GM19328 (cell line): ENCODE results near the gene CNTFR.

Experiments used
- ATAC-seq: cut with Tn5 transposase; IDR thresholded peaks from one replicate; pipeline ENCODE4 v1.9.1; 2021; ENCODE audit warnings: mild to moderate bottlenecking, moderate library complexity; ENCODE audit not compliant: unreplicated experiment

CNTFR gene

GRCh38 chr9:34556949-34557348 is 32.6 kb downstream of the CNTFR start:
- ATAC-seq, result no peak

GRCh38 chr9:34555936-34556525 is 33.5 kb downstream of the CNTFR start:
- no peak for ATAC-seq

DNA sequence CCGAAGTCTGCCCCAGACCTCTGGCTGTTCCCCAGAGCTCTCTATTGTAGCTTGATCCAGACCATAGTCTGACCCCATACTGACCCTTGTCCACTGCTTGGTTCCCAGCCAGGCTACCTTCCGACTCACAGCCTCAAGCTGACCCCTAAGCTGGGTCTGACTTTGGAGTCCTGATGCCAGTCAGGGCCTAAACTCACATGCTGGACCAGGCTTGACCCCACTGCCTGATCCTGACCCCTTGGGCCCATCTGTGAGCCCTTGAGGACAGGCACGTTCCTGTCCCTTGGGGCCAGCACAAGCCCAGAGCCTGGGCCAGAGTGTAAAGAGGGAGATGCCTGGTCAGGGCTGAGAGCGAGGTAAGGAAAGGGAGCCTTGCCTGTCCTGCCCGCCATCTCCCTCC is 34.0 kb downstream of the CNTFR start:
- no peak for ATAC-seq

GRCh38 chr9:34555002-34555348 is 34.5 kb downstream of the CNTFR start:
- no peak for ATAC-seq

DNA sequence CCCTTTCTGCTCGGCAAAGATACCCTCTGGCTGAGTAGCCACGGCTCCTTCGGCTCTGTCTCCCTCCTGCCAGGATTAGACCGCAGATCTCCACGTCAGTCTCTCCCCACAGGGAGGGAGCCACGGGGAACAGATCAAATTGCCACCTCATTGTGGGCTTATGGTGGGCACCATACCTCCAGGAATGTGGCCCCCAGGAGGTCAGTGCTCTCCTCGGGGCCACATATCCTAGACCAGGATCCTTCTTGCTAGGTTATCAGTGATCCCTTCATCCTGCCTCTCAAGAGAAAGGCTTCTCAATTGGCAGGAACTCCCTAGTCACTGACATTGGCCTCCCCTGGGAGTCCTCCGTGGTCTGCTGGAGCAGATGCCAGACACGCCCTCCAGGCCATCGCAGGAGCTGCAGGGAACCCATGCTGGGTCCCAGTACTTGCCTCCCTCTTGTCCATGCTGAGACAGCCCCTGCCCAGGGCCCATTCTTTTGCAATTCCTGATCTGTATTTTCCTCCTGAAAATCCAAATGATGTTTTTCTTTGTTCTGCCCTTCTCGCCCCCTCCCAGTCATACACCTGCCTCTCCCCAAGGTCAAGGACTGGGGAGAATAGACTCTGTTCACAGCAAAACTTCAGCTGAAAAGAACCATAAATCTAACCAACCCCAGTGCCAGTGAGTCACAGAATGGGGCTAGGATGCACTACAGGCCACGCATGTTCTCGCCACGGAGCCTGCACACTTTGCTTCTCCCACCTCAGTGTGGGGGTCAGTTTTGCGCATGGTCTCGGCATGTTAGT is 35.1 kb downstream of the CNTFR start:
- ATAC-seq, result no peak

DNA sequence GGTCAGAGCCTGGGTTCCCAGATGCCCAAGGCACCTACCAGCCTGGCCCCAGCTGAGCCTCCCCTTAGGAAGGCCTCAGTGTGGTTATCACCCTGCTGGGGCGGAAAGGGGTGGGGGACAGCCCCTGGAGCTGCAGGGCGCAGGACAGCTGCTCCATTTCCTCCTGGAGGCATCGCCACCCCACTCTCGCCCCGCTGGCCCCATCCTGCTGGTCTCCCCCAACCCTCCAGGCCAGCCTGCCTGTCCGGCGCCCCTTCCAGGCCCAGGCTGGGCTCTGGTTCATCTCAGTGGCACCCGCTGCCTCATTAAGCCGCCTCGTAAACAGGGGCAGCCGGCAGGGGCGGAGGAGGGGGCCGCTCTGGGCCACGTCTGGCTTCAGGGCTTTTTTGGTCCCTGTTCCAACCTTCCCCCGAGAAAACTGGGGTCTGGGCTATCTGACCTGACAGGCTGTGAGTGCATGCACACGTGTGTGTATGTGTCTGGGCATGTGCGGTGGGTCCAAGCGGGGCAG is 36.0 kb downstream of the CNTFR start:
- ATAC-seq, result no peak

GRCh38 chr9:34552986-34553385 is 36.5 kb downstream of the CNTFR start:
- no peak for ATAC-seq

- no peak for ATAC-seq
These were observed 36.9 kb downstream of the CNTFR start for GRCh38 chr9:34552606-34552981.

DNA sequence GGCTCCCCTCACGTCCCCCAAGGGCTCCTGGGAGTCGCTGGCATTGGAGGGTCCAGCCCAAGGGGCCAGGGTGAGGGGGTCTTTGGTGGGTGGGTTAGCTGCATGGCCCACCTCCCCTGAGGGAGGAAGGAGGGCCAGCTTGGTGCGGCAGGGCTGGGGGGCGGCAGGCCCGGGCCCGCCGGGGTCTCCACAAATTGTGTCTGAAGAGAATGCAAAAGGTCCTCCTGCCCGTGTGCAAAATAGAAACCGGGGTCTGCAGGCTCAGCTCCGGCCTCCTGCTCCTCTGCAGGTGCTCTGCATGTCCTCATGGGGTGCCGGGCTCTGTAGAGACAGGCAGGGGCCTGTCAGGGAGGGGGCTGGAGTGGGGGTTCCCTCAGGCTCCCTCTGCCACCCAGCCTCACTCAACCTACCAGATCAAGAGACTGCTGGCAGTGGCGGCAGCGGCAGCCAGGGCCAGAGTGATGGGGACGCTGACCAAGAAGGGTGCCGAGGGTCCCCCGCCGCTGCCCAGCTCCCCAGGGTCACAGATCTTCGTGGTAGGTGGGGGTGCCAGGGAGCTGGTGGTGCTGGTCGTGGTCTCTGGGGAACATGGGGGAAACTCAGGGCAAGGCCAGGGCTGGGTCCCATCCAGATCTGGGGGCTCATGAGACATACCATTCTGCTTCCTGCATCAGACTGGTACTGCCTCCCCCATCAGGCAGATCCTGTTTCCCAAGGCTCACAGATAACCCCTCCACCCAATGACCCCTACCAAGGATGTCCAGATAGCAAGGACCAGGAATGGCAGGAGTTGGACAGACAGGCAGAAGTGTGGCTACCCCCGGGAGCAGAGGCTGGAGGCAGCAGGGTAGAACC is 37.5 kb downstream of the CNTFR start:
- no peak for ATAC-seq

GRCh38 chr9:34550681-34551270 is 38.7 kb downstream of the CNTFR start:
- ATAC-seq, result no peak

- ATAC-seq, result no peak
These were observed 39.4 kb downstream of the CNTFR start for GRCh38 chr9:34550016-34550680.

DNA sequence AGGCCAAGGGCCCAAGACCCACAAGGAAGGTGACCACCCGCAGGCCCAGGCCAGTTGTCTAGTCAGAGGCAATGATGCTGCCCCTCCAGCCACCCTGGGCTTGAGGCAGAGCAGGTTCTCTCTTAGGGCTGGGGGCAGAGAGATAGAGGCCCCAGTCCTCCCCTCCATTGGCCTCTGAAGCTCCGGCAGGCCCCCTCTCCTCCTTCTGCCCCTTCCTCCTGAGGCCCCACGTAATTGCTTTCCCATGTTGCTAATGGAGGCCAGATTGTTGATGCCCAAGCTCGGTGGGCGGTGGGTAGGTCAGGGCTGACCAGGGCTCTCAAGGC is 40.2 kb downstream of the CNTFR start:
- no peak for ATAC-seq

GRCh38 chr9:34547960-34548611 is 41.4 kb downstream of the CNTFR start:
- no peak for ATAC-seq

- ATAC-seq, result no peak
These were observed 42.4 kb downstream of the CNTFR start for GRCh38 chr9:34546834-34547827.

- no peak for ATAC-seq
These were observed 43.3 kb downstream of the CNTFR start for GRCh38 chr9:34546102-34546833.

GRCh38 chr9:34545497-34545896 is 44.0 kb downstream of the CNTFR start:
- no peak for ATAC-seq

GRCh38 chr9:34544035-34544434 is 45.5 kb downstream of the CNTFR start:
- ATAC-seq, result no peak

DNA sequence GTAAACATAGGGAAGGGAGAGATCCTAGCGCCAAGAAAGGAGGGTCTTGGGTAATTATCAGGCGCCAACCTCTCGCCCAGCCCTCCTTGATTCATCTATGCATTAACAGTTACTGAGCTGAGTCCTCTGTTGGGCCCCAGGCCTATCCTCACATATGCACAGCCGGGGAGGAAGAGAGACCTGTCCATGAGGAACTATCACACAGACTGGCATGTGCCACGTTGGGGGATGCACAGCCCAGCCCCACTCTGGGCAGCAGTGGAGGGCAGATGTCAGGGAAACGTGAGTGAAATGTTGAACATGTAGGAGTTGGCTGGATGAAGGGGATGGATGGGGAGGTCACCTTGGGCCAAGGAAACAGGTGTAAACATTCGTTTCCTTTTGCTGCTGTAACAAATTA is 48.0 kb downstream of the CNTFR start:
- no peak for ATAC-seq

- no peak for ATAC-seq
These were observed 48.7 kb downstream of the CNTFR start for GRCh38 chr9:34540827-34541226.
